ENCODE data around the gene NXPE2.
A peak's percentile ranks its signal among the peaks of the same experiment; 100 is the strongest.
"Not testable (repeated sequence)": the region's sequence is repeated elsewhere in the genome, so short reads cannot be mapped to it uniquely, and the experiment has no call there.

Gene NXPE2

GRCh38 chr11:114678125-114679036 lies at the start of gene NXPE2:
NXPE2 (plus strand) TSS chr11:114678527; CDS start chr11:114678576, 49 bp downstream.
- DNase-seq (ENCODE audit: low read depth) = peak; percentile 92

GRCh38 chr11:114631445-114631965 lies 46.8 kb upstream of the NXPE2 start:
- not testable (repeated sequence) for DNase-seq (ENCODE audit: low read depth)

GRCh38 chr11:114639440-114639839 lies 38.9 kb upstream of the NXPE2 start:
- DNase-seq (ENCODE audit: low read depth) = not testable (repeated sequence)

GRCh38 chr11:114650661-114651060 lies 27.7 kb upstream of the NXPE2 start:
- DNase-seq (ENCODE audit: low read depth) = no peak

- no peak for DNase-seq (ENCODE audit: low read depth)
These were observed 27.1 kb upstream of the NXPE2 start for GRCh38 chr11:114651145-114651718.

GRCh38 chr11:114653148-114653547 lies 25.2 kb upstream of the NXPE2 start:
- DNase-seq (ENCODE audit: low read depth) = no peak

GRCh38 chr11:114664641-114665040 lies 13.7 kb upstream of the NXPE2 start:
- DNase-seq (ENCODE audit: low read depth) = no peak

- DNase-seq (ENCODE audit: low read depth) = no peak
These were observed 11.6 kb upstream of the NXPE2 start for GRCh38 chr11:114666760-114667159.

- DNase-seq (ENCODE audit: low read depth) = no peak
These were observed 10.2 kb upstream of the NXPE2 start for GRCh38 chr11:114668109-114668508.

- DNase-seq (ENCODE audit: low read depth) = peak; percentile 96
These were observed 4.7 kb upstream of the NXPE2 start for GRCh38 chr11:114673661-114674060.

GRCh38 chr11:114679505-114679904 lies 1.2 kb downstream of the NXPE2 start:
- DNase-seq (ENCODE audit: low read depth) = no peak

- DNase-seq (ENCODE audit: low read depth) = no peak
These were observed 4.7 kb downstream of the NXPE2 start for GRCh38 chr11:114683007-114683406.

GRCh38 chr11:114684636-114685035 lies 6.3 kb downstream of the NXPE2 start:
- DNase-seq (ENCODE audit: low read depth) = no peak

GRCh38 chr11:114685097-114685496 lies 6.8 kb downstream of the NXPE2 start:
- no peak for DNase-seq (ENCODE audit: low read depth)

GRCh38 chr11:114705280-114706024 lies 27.1 kb downstream of the NXPE2 start:
- no peak for DNase-seq (ENCODE audit: low read depth)

- DNase-seq (ENCODE audit: low read depth) = no peak
These were observed 31.6 kb downstream of the NXPE2 start for GRCh38 chr11:114709960-114710359.

- DNase-seq (ENCODE audit: low read depth) = no peak
These were observed 35.4 kb downstream of the NXPE2 start for GRCh38 chr11:114713756-114714155.

- DNase-seq (ENCODE audit: low read depth) = no peak
These were observed 41.2 kb downstream of the NXPE2 start for GRCh38 chr11:114719562-114719961.

GRCh38 chr11:114724916-114725524 lies 46.7 kb downstream of the NXPE2 start:
- no peak for DNase-seq (ENCODE audit: low read depth)

- no peak for DNase-seq (ENCODE audit: low read depth)
These were observed 47.3 kb downstream of the NXPE2 start for GRCh38 chr11:114725623-114726022.

- DNase-seq (ENCODE audit: low read depth) = no peak
These were observed 58.5 kb downstream of the NXPE2 start for GRCh38 chr11:114736806-114737205.

GRCh38 chr11:114738954-114739353 lies 60.6 kb downstream of the NXPE2 start:
- peak; percentile 55 for DNase-seq (ENCODE audit: low read depth)
